Neural cell (in vitro differentiated cells): Measurements from ENCODE around the gene RELT. TPM values are rescaled to one million over a fixed set of nuclear protein-coding genes. Genes with fewer than 3 reads are reported as not detected.

Experiments
- H2AFZ ChIP-seq: fragments of 200-600, 300-800 bp; sonication (generic), shearing (Covaris generic); 2 replicates; pipeline ENCODE4 v1.6.0; 2014; ENCODE audit warnings: low read depth, mild to moderate bottlenecking, antibody characterized with exemption, low read length, moderate library complexity
- H3F3A ChIP-seq: fragments of 200-600 bp; shearing (Covaris generic); 2 replicates; pipeline ENCODE4 v1.6.1; 2016; ENCODE audit warnings: mild to moderate bottlenecking, moderate library complexity, mixed read lengths, antibody characterized with exemption, low read length; ENCODE audit not compliant: insufficient read depth, poor library complexity, severe bottlenecking
- H3K27ac ChIP-seq: fragments of 200-600, 300-800 bp; sonication (generic), shearing (Covaris generic); 2 replicates; pipeline ENCODE4 v1.5.1; 2014; ENCODE audit warnings: mild to moderate bottlenecking, low read length, moderate library complexity
- H3K27me3 ChIP-seq: fragments of 300-800, 200-600 bp; sonication (generic), shearing (Covaris generic); 2 replicates; pipeline ENCODE4 v1.6.0; 2014; ENCODE audit warnings: mild to moderate bottlenecking, low read depth, low read length, moderate library complexity; ENCODE audit not compliant: insufficient read depth
- H3K36me3 ChIP-seq: fragments of 300-800, 200-600 bp; sonication (generic), shearing (Covaris generic); 2 replicates; pipeline ENCODE4 v1.5.1; 2014; ENCODE audit warnings: mild to moderate bottlenecking, antibody characterized with exemption, low read length, moderate library complexity; ENCODE audit not compliant: insufficient read depth
- H3K4me2 ChIP-seq: fragments of 300-800, 200-600 bp; sonication (generic), shearing (Covaris generic); 2 replicates; pipeline ENCODE4 v1.6.0; 2014; ENCODE audit warnings: mild to moderate bottlenecking, low read length
- H3K4me3 ChIP-seq: fragments of 300-800, 200-600 bp; sonication (generic), shearing (Covaris generic); 2 replicates; pipeline ENCODE4 v1.5.1; 2014; ENCODE audit warnings: mild to moderate bottlenecking, low read length, moderate library complexity
- H3K79me2 ChIP-seq: fragments of 200-600 bp; shearing (Covaris generic); replicated peaks from 2 replicates; pipeline ENCODE4 v1.6.0; 2014; ENCODE audit warnings: mild to moderate bottlenecking, low read length, moderate library complexity; ENCODE audit not compliant: insufficient read depth
- H3K9ac ChIP-seq: fragments of 300-800, 200-600 bp; sonication (generic), shearing (Covaris generic); 2 replicates; pipeline ENCODE4 v1.6.1; 2016; ENCODE audit warnings: mild to moderate bottlenecking, low read length, mixed read lengths
- H3K9me2 ChIP-seq: fragments of 200-600 bp; shearing (Covaris generic); 2 replicates; pipeline ENCODE4 v1.6.1; 2016; ENCODE audit warnings: mild to moderate bottlenecking, low read length, mixed read lengths; ENCODE audit not compliant: insufficient read depth
- H3K9me3 ChIP-seq: fragments of 200-600, 300-800 bp; sonication (generic), shearing (Covaris generic); 2 replicates; pipeline ENCODE4 v1.6.1; 2016; ENCODE audit warnings: mild to moderate bottlenecking, mixed run types, low read length, moderate library complexity, mixed read lengths
- H4K20me1 ChIP-seq: fragments of 200-600 bp; shearing (Covaris generic); 2 replicates; pipeline ENCODE4 v1.6.1; 2016; ENCODE audit warnings: mild to moderate bottlenecking, mixed run types; ENCODE audit not compliant: insufficient read depth
- EP300 ChIP-seq: fragments of 450-650 bp; conservative IDR thresholded peaks from 2 replicates; pipeline ENCODE4 v1.6.1; 2014; ENCODE audit warnings: antibody characterized with exemption, mild to moderate bottlenecking, moderate library complexity; ENCODE audit not compliant: poor library complexity, severe bottlenecking
- EZH2 ChIP-seq: fragments of 200-600, 300-800 bp; shearing (Covaris generic), sonication (generic); IDR thresholded peaks from 2 replicates; pipeline ENCODE4 v1.6.1; 2014; ENCODE audit warnings: antibody characterized with exemption, low read length, borderline replicate concordance, mild to moderate bottlenecking; ENCODE audit not compliant: insufficient read depth, poor library complexity, severe bottlenecking
- MXI1 ChIP-seq: fragments of 450-650 bp; conservative IDR thresholded peaks from 2 replicates; pipeline ENCODE4 v1.6.1; 2014; ENCODE audit warnings: antibody characterized with exemption, mild to moderate bottlenecking; ENCODE audit not compliant: poor library complexity, severe bottlenecking
- POLR2AphosphoS5 ChIP-seq: IDR thresholded peaks from 2 replicates; pipeline ENCODE4 v1.6.1; 2012
- RAD21 ChIP-seq: fragments of 450-650 bp; conservative IDR thresholded peaks from 2 replicates; pipeline ENCODE4 v1.6.1; 2014; ENCODE audit warnings: antibody characterized with exemption, mild to moderate bottlenecking, moderate library complexity
- SMC3 ChIP-seq: fragments of 450-650 bp; conservative IDR thresholded peaks from 2 replicates; pipeline ENCODE4 v1.6.1; 2014; ENCODE audit warnings: antibody characterized with exemption, mild to moderate bottlenecking, moderate library complexity; ENCODE audit not compliant: poor library complexity
- TAF1 ChIP-seq: IDR thresholded peaks from 2 replicates; pipeline ENCODE4 v1.6.1; 2012; ENCODE audit warnings: low read depth
- polyA plus RNA-seq: library from polyadenylated mRNA; depleted of rRNA; stranded (reverse); fragments of >200 nt; gene quantifications from 2 replicates; pipeline ENCODE4 v1.2.3, GENCODE V29; 2014
- TF ChIP-seq, protein P1 (sequence below): IDR thresholded peaks from 2 replicates; pipeline ENCODE4 v1.6.1; 2012; ENCODE audit warnings: borderline replicate concordance
- TF ChIP-seq, protein P2 (sequence below): fragments of 450-650 bp; IDR thresholded peaks from 2 replicates; pipeline ENCODE4 v1.5.1; 2014; ENCODE audit warnings: antibody characterized with exemption, mild to moderate bottlenecking, moderate library complexity; ENCODE audit not compliant: poor library complexity, severe bottlenecking

Gene RELT
- polyA plus RNA-seq, 1 donor from 2014 or later = 12.4 TPM

- Histone ChIP-seq H3K27ac (peak overlapping the region; percentile 9), H4K20me1 (no peaks in the 10 kb centered on the region), H3K4me2 (no peak overlapping the region), H3K4me3 (no peak overlapping the region), H2AFZ (no peak overlapping the region), H3K27me3 (no peaks in the 10 kb centered on the region), H3K9me2 (no peaks in the 10 kb centered on the region), H3K9me3 (no peaks in the 10 kb centered on the region), H3F3A (no peaks in the 10 kb centered on the region), H3K36me3 (no peaks in the 10 kb centered on the region), H3K9ac (peak overlapping the region; percentile 10), H3K79me2 (no peaks in the 10 kb centered on the region)
- TF ChIP-seq POLR2AphosphoS5 (no peak), EZH2 (no peak), MXI1 (no peak), RAD21 (no peak), SMC3 (no peak), EP300 (no peak), TAF1 (no peak)
- TF ChIP-seq, protein P1, sequence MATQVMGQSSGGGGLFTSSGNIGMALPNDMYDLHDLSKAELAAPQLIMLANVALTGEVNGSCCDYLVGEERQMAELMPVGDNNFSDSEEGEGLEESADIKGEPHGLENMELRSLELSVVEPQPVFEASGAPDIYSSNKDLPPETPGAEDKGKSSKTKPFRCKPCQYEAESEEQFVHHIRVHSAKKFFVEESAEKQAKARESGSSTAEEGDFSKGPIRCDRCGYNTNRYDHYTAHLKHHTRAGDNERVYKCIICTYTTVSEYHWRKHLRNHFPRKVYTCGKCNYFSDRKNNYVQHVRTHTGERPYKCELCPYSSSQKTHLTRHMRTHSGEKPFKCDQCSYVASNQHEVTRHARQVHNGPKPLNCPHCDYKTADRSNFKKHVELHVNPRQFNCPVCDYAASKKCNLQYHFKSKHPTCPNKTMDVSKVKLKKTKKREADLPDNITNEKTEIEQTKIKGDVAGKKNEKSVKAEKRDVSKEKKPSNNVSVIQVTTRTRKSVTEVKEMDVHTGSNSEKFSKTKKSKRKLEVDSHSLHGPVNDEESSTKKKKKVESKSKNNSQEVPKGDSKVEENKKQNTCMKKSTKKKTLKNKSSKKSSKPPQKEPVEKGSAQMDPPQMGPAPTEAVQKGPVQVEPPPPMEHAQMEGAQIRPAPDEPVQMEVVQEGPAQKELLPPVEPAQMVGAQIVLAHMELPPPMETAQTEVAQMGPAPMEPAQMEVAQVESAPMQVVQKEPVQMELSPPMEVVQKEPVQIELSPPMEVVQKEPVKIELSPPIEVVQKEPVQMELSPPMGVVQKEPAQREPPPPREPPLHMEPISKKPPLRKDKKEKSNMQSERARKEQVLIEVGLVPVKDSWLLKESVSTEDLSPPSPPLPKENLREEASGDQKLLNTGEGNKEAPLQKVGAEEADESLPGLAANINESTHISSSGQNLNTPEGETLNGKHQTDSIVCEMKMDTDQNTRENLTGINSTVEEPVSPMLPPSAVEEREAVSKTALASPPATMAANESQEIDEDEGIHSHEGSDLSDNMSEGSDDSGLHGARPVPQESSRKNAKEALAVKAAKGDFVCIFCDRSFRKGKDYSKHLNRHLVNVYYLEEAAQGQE = no peak
- TF ChIP-seq, protein P2, sequence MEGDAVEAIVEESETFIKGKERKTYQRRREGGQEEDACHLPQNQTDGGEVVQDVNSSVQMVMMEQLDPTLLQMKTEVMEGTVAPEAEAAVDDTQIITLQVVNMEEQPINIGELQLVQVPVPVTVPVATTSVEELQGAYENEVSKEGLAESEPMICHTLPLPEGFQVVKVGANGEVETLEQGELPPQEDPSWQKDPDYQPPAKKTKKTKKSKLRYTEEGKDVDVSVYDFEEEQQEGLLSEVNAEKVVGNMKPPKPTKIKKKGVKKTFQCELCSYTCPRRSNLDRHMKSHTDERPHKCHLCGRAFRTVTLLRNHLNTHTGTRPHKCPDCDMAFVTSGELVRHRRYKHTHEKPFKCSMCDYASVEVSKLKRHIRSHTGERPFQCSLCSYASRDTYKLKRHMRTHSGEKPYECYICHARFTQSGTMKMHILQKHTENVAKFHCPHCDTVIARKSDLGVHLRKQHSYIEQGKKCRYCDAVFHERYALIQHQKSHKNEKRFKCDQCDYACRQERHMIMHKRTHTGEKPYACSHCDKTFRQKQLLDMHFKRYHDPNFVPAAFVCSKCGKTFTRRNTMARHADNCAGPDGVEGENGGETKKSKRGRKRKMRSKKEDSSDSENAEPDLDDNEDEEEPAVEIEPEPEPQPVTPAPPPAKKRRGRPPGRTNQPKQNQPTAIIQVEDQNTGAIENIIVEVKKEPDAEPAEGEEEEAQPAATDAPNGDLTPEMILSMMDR = no peak
These were observed 63.0 kb downstream of the RELT start for GRCh38 chr11:73439002-73439843.

GRCh38 chr11:73445980-73446379 lies 69.8 kb downstream of the RELT start:
- Histone ChIP-seq H3K36me3 (no peaks in the 10 kb centered on the region), H3K9me2 (no peaks in the 10 kb centered on the region), H2AFZ (no peak overlapping the region), H3K79me2 (no peaks in the 10 kb centered on the region), H3K9ac (no peak overlapping the region), H3K27ac (peak overlapping the region; percentile 16), H3K9me3 (no peaks in the 10 kb centered on the region), H3K4me3 (no peak overlapping the region), H3K27me3 (no peaks in the 10 kb centered on the region), H3K4me2 (no peak overlapping the region), H3F3A (no peaks in the 10 kb centered on the region), H4K20me1 (no peaks in the 10 kb centered on the region)
- TF ChIP-seq MXI1 = no peak
- TF ChIP-seq TAF1 = no peak
- TF ChIP-seq, protein P1 = no peak
- TF ChIP-seq RAD21 = no peak
- no peak for TF ChIP-seq EP300
- TF ChIP-seq, protein P2 = no peak
- TF ChIP-seq EZH2 = no peak
